ENCODE data around the gene CDYL2. TPM values are rescaled to one million over a fixed set of nuclear protein-coding genes. Genes with fewer than 3 reads are reported as not detected.

CDYL2 gene
- total RNA-seq, 1 donor from 2014 or later = 4.1 TPM

GRCh38 chr16:80778703-80779102 is 25.7 kb downstream of the CDYL2 start:
- Mint-ChIP-seq H3K36me3 (ENCODE audit: low read depth) (peaks cover 1% of the 10 kb centered on the region), H3K9me3 (ENCODE audit: low read depth) (peaks cover 26% of the 10 kb centered on the region), H3K27ac (ENCODE audit: unreplicated experiment) (no peak overlapping the region), H3K4me3 (ENCODE audit: unreplicated experiment) (no peak overlapping the region), H3K27me3 (ENCODE audit: low read depth) (peaks cover 8% of the 10 kb centered on the region), H3K4me1 (ENCODE audit: low read depth) (no peaks in the 10 kb centered on the region)
- TF ChIP-seq CTCF (IDR thresholded peaks at IDR 0.05) = no peak
- no peak for DNase-seq (ENCODE audit: low spot score)

- no peak overlapping the region for H3K27ac Mint-ChIP-seq (ENCODE audit: unreplicated experiment)
- no peaks in the 10 kb centered on the region for H3K4me1 Mint-ChIP-seq (ENCODE audit: low read depth)
- peaks cover 8% of the 10 kb centered on the region for H3K27me3 Mint-ChIP-seq (ENCODE audit: low read depth)
- H3K9me3 Mint-ChIP-seq (ENCODE audit: low read depth) = peaks cover 16% of the 10 kb centered on the region
- no peak for DNase-seq (ENCODE audit: low spot score)
- peaks cover 1% of the 10 kb centered on the region for H3K36me3 Mint-ChIP-seq (ENCODE audit: low read depth)
- H3K4me3 Mint-ChIP-seq (ENCODE audit: unreplicated experiment) = no peak overlapping the region
- no peak for TF ChIP-seq CTCF (IDR thresholded peaks at IDR 0.05)
Measured at GRCh38 chr16:80776856-80777255, 27.5 kb downstream of the CDYL2 start.

GRCh38 chr16:80775450-80775849 is 28.9 kb downstream of the CDYL2 start:
- TF ChIP-seq CTCF (IDR thresholded peaks at IDR 0.05) = no peak

GRCh38 chr16:80766798-80767197 is 37.6 kb downstream of the CDYL2 start:
- Mint-ChIP-seq H3K27ac (ENCODE audit: unreplicated experiment) (no peak overlapping the region), H3K4me3 (ENCODE audit: unreplicated experiment) (no peak overlapping the region), H3K36me3 (ENCODE audit: low read depth) (no peaks in the 10 kb centered on the region), H3K9me3 (ENCODE audit: low read depth) (peaks cover 16% of the 10 kb centered on the region), H3K27me3 (ENCODE audit: low read depth) (no peaks in the 10 kb centered on the region), H3K4me1 (ENCODE audit: low read depth) (no peaks in the 10 kb centered on the region)
- DNase-seq (ENCODE audit: low spot score) = no peak
- no peak for TF ChIP-seq CTCF (IDR thresholded peaks at IDR 0.05)

More at GRCh38 chr16:80775450-80775849, 28.9 kb downstream of the CDYL2 start:
- Mint-ChIP-seq H3K27me3 (ENCODE audit: low read depth) (peaks cover 8% of the 10 kb centered on the region), H3K4me1 (ENCODE audit: low read depth) (no peaks in the 10 kb centered on the region), H3K4me3 (ENCODE audit: unreplicated experiment) (no peak overlapping the region), H3K36me3 (ENCODE audit: low read depth) (no peaks in the 10 kb centered on the region), H3K27ac (ENCODE audit: unreplicated experiment) (no peak overlapping the region), H3K9me3 (ENCODE audit: low read depth) (peaks cover 12% of the 10 kb centered on the region)
- DNase-seq (ENCODE audit: low spot score) = no peak

- H3K9me3 Mint-ChIP-seq (ENCODE audit: low read depth) = no peaks in the 10 kb centered on the region
- no peak for DNase-seq (ENCODE audit: low spot score)
- H3K4me3 Mint-ChIP-seq (ENCODE audit: unreplicated experiment) = no peak overlapping the region
- no peaks in the 10 kb centered on the region for H3K4me1 Mint-ChIP-seq (ENCODE audit: low read depth)
- no peak overlapping the region for H3K27ac Mint-ChIP-seq (ENCODE audit: unreplicated experiment)
- no peaks in the 10 kb centered on the region for H3K27me3 Mint-ChIP-seq (ENCODE audit: low read depth)
- no peaks in the 10 kb centered on the region for H3K36me3 Mint-ChIP-seq (ENCODE audit: low read depth)
- TF ChIP-seq CTCF (IDR thresholded peaks at IDR 0.05) = no peak
Measured at GRCh38 chr16:80759419-80760162, 44.8 kb downstream of the CDYL2 start.

All from chondrocyte (in vitro differentiated cells).